ENCODE measurements around the gene FAM184B. TPM values are rescaled to one million over a fixed set of nuclear protein-coding genes. Genes with fewer than 3 reads are reported as not detected.
A peak's percentile ranks its signal among the peaks of the same experiment; 100 is the strongest.

Gene FAM184B
- total RNA-seq: not detected

- H3K27ac Mint-ChIP-seq: no peak within 1 kb of the TSS
- no peaks in the 10 kb centered on the region for H3K9me3 Mint-ChIP-seq
- peaks cover 4% of the 10 kb centered on the region for H3K36me3 Mint-ChIP-seq (ENCODE audit: low read depth)
- no peak for DNase-seq
- peak within 1 kb of the TSS; percentile 1 for H3K4me3 Mint-ChIP-seq
- POLR2A ChIA-PET: no interaction called here
- peaks cover 9% of the 10 kb centered on the region for H3K4me1 Mint-ChIP-seq
- CTCF ChIA-PET: interaction anchor here (0.6 kb wide), 1 partner anchor 191 kb away, joined by 3 read pairs; no protein-coding TSS in a partner anchor
- H3K27me3 Mint-ChIP-seq: peaks cover 54% of the 10 kb centered on the region
These were observed at the start of gene FAM184B for GRCh38 chr4:17781300-17782287. Gene FAM184B, minus strand, starts transcription at chr4:17781621. Its CDS starts 322 bp downstream, at chr4:17781299.

- Mint-ChIP-seq H3K4me3 (no peak overlapping the region), H3K4me1 (peaks cover 34% of the 10 kb centered on the region), H3K36me3 (ENCODE audit: low read depth) (peaks cover 66% of the 10 kb centered on the region), H3K27me3 (no peaks in the 10 kb centered on the region), H3K9me3 (no peaks in the 10 kb centered on the region), H3K27ac (peak overlapping the region; percentile 46)
- CTCF ChIA-PET: interaction anchor here (0.6 kb wide), 1 partner anchor 37 kb away, joined by 4 read pairs; no protein-coding TSS in a partner anchor
- DNase-seq: no peak
- POLR2A ChIA-PET: no interaction called here
These were observed 42.6 kb upstream of the FAM184B start for GRCh38 chr4:17823871-17824669.

DNA sequence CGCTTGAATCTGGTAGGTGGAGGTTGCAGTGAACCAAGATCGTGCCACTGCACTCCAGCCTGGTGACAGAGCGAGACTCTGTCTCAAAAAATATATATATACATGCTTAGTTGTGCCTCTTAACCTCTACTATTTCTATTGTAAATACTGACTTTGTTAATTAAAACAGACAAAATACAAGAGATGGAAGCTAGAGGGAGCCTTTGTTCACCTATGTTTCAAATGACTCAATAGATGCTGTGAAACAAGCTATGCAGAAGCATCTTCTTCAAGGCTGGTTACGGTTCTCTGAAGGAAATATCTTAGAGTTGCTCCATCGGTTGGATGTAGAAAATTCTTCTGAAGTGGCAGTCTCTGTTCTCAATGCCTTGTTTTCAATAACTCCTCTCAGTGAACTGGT is 35.6 kb upstream of the FAM184B start:
- Mint-ChIP-seq H3K4me1 (peaks cover 47% of the 10 kb centered on the region), H3K4me3 (peak overlapping the region; percentile 33), H3K27me3 (no peaks in the 10 kb centered on the region), H3K9me3 (no peaks in the 10 kb centered on the region), H3K36me3 (ENCODE audit: low read depth) (peaks cover 68% of the 10 kb centered on the region), H3K27ac (peak overlapping the region; percentile 73)
- peak; percentile 21 for DNase-seq
- ChIA-PET POLR2A (interaction anchor here (1.0 kb wide), 1 partner anchor 23 kb away, joined by 3 read pairs; no protein-coding TSS in a partner anchor), CTCF (interaction anchor here (1.0 to 1.6 kb wide), 4 partner anchors 10 to 209 kb away, joined by 3 to 6 read pairs (median 3); no protein-coding TSS in a partner anchor)

DNA sequence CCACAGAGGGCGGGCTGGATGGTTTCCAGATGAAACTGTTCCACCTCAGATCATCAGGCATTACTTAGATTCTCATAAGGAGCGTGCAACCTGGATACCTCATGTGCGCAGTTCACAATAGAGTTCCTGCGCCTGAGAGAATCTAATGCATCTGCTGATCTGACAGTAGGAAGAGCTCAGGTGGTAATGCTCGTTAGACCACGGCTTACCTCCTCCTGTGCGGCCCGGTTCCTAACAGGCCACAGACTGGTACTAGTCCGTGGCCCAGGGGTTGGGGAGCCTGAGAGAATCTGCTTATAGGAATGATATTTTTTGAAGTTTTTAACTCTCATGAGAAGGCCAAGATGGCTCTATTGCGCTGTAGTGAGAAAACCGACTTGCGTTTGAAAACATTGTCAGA is 34.7 kb upstream of the FAM184B start:
- peaks cover 46% of the 10 kb centered on the region for H3K4me1 Mint-ChIP-seq
- H3K9me3 Mint-ChIP-seq: no peaks in the 10 kb centered on the region
- peaks cover 69% of the 10 kb centered on the region for H3K36me3 Mint-ChIP-seq (ENCODE audit: low read depth)
- CTCF ChIA-PET: interaction anchor here (1.6 kb wide), 1 partner anchor 20 kb away, joined by 3 read pairs; no protein-coding TSS in a partner anchor
- no peak overlapping the region for H3K4me3 Mint-ChIP-seq
- DNase-seq: no peak
- H3K27me3 Mint-ChIP-seq: no peaks in the 10 kb centered on the region
- POLR2A ChIA-PET: no interaction called here
- no peak overlapping the region for H3K27ac Mint-ChIP-seq

DNA sequence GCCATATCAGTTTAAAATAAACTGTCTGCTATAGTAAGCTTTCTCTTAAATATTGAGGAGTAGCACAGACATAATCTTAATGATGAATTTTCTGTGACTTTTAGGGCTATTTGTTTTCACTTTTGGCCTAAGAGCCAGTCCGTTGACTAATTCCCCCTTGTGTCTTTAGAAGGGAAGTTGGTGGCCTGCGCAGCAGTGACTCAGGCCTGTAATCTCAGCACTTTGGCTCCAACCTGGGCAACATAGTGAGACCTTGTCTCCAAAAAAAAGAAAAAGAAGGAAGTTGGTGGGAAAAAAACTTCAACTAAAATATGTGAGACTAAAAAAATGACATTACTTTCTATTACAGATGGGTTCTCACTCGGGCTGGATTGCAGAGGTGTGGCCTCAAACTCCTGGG is 32.7 kb upstream of the FAM184B start:
- Mint-ChIP-seq H3K4me1 (peaks cover 42% of the 10 kb centered on the region), H3K9me3 (no peaks in the 10 kb centered on the region), H3K4me3 (no peak overlapping the region), H3K27me3 (no peaks in the 10 kb centered on the region), H3K36me3 (ENCODE audit: low read depth) (peaks cover 67% of the 10 kb centered on the region), H3K27ac (peak overlapping the region; percentile 66)
- ChIA-PET POLR2A (no interaction called here), CTCF (interaction anchor here (0.6 kb wide), 1 partner anchor 211 kb away, joined by 3 read pairs; no protein-coding TSS in a partner anchor)
- DNase-seq: no peak

DNA sequence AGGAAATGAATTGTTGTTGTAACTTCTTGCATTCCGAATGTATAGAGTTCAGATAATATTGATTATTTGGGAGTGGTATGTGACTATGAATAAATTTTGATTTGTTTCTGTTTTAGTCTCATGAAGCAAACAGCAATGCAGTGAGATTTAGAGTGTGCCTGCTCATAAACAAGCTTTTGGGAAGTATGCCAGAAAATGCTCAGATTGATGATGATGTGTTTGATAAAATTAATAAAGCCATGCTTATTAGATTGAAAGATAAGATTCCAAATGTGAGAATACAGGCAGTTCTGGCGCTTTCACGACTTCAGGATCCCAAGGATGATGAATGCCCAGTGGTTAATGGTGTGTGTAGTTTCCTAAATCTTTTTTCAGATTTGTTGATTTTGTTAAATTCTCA is 31.4 kb upstream of the FAM184B start:
- Mint-ChIP-seq H3K9me3 (no peaks in the 10 kb centered on the region), H3K4me3 (peak overlapping the region; percentile 92), H3K27me3 (no peaks in the 10 kb centered on the region), H3K36me3 (ENCODE audit: low read depth) (peaks cover 68% of the 10 kb centered on the region), H3K4me1 (peaks cover 46% of the 10 kb centered on the region), H3K27ac (peak overlapping the region; percentile 98)
- ChIA-PET POLR2A (no interaction called here), CTCF (no interaction called here)
- DNase-seq: no peak

- Mint-ChIP-seq H3K4me1 (peaks cover 46% of the 10 kb centered on the region), H3K4me3 (peak overlapping the region; percentile 92), H3K36me3 (ENCODE audit: low read depth) (peaks cover 68% of the 10 kb centered on the region), H3K9me3 (no peaks in the 10 kb centered on the region), H3K27ac (peak overlapping the region; percentile 98), H3K27me3 (no peaks in the 10 kb centered on the region)
- no peak for DNase-seq
- CTCF ChIA-PET: interaction anchor here (0.6 kb wide), 1 partner anchor 644 kb away, joined by 3 read pairs; no protein-coding TSS in a partner anchor
- POLR2A ChIA-PET: no interaction called here
These were observed 30.7 kb upstream of the FAM184B start for GRCh38 chr4:17812125-17812524.

- H3K4me1 Mint-ChIP-seq: peaks cover 45% of the 10 kb centered on the region
- no peaks in the 10 kb centered on the region for H3K9me3 Mint-ChIP-seq
- peak overlapping the region; percentile 98 for H3K27ac Mint-ChIP-seq
- H3K36me3 Mint-ChIP-seq (ENCODE audit: low read depth): peaks cover 63% of the 10 kb centered on the region
- ChIA-PET CTCF (interaction anchor here (0.7 to 1.6 kb wide), 3 partner anchors 13 to 262 kb away, joined by 3 to 6 read pairs (median 5); no protein-coding TSS in a partner anchor), POLR2A (interaction anchor here (1.0 to 2.2 kb wide), 2 partner anchors 198 to 234 kb away, joined by 4 to 9 read pairs; partner anchors contain the start of genes LAP3 and MED28)
- no peaks in the 10 kb centered on the region for H3K27me3 Mint-ChIP-seq
- peak overlapping the region; percentile 92 for H3K4me3 Mint-ChIP-seq
- DNase-seq: peak; percentile 48
These were observed 29.7 kb upstream of the FAM184B start for GRCh38 chr4:17811078-17811603.

DNA sequence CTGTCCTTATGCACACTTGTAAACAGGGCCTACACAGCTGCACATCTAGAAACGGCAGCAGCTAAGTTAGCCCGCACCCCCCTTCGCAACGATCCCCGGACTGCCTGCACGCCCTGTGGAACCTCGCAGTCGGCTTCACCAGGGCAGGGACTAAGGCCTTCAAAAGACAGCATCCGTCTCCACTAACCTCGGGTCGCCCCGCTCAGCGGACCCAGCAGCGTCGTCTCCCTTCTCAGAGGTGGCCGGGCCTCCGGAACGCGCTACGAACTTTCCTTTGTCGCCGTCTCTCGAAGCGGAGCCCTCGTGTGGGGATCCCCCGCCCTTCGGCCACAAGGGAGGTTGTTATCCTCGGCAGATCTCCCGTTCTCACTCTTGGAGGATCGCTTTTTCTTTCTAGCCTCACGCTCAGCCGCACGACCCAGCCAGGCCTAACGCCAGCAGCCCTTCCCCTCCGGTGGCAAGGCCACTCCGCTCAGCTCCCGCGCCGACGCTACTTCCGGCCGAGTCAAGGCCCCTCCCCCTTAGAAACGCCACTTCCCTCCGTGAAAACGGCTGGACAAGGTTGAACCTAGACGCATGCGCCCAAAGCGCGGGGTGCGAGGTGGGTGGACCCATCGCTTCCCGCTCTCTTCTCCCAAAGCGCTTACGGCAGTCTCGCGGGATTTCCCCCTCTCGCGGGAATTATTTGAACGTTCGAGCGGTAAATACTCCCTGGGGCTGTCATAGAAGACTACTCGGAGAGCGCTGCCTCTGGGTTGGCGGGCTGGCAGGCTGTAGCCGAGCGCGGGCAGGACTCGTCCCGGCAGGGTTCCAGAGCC is 29.0 kb upstream of the FAM184B start, which contains the start of the genes DCAF16 and NCAPG:
DCAF16 (minus strand) TSS at position 498 of the 818 bp plus-strand sequence. CDS start 6,616 bp downstream, outside the sequence.
NCAPG (plus strand) TSS at position 720 of the 818 bp plus-strand sequence. CDS start 99 bp downstream, outside the sequence.
- ChIA-PET CTCF (interaction anchor here (0.6 to 1.6 kb wide), 7 partner anchors 11 to 272 kb away, joined by 3 to 6 read pairs (median 4); partner anchors contain the start of gene LAP3), POLR2A (interaction anchor here (0.6 to 2.2 kb wide), 4 partner anchors 29 to 234 kb away, joined by 3 to 9 read pairs (median 4); partner anchors contain the start of genes LAP3 and MED28)
- H3K4me1 Mint-ChIP-seq: peaks cover 49% of the 10 kb centered on the region
- H3K27me3 Mint-ChIP-seq: no peaks in the 10 kb centered on the region
- H3K4me3 Mint-ChIP-seq: peak within 1 kb of the TSS; percentile 92
- H3K9me3 Mint-ChIP-seq: no peaks in the 10 kb centered on the region
- peaks cover 58% of the 10 kb centered on the region for H3K36me3 Mint-ChIP-seq (ENCODE audit: low read depth)
- peak; percentile 99 for DNase-seq
- peak within 1 kb of the TSS; percentile 98 for H3K27ac Mint-ChIP-seq

- ChIA-PET CTCF (interaction anchor here (1.0 to 1.5 kb wide), 3 partner anchors 12 to 233 kb away, joined by 3 to 4 read pairs (median 3); partner anchors contain the start of gene LAP3), POLR2A (interaction anchor here (2.2 kb wide), 1 partner anchor 233 kb away, joined by 9 read pairs; the partner anchor contains the start of gene LAP3)
- no peak for DNase-seq
- H3K27ac Mint-ChIP-seq: peak overlapping the region; percentile 98
- no peaks in the 10 kb centered on the region for H3K9me3 Mint-ChIP-seq
- peaks cover 56% of the 10 kb centered on the region for H3K36me3 Mint-ChIP-seq (ENCODE audit: low read depth)
- no peaks in the 10 kb centered on the region for H3K27me3 Mint-ChIP-seq
- H3K4me1 Mint-ChIP-seq: peaks cover 49% of the 10 kb centered on the region
- peak overlapping the region; percentile 92 for H3K4me3 Mint-ChIP-seq
These were observed 28.2 kb upstream of the FAM184B start for GRCh38 chr4:17809667-17810066.

DNA sequence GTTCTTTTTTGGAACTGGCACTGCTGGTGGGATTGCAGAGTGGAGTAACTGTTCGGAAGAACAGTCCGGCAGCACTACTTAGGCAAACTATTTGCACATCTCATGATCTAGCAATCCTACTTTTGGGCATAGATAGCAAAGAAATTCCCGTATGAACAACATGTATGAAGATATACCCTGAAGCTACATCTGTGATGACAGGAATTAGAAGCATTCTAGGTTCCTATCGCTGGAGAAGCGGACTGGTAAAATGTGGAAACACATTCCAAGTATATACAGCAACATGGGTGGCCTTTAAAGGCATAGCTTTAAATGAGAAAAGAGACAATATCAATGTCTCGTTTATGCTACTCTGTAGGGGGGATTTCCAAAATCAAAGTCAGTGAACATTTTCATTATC is 26.0 kb upstream of the FAM184B start:
- Mint-ChIP-seq H3K9me3 (no peaks in the 10 kb centered on the region), H3K36me3 (ENCODE audit: low read depth) (peaks cover 61% of the 10 kb centered on the region), H3K4me1 (peaks cover 40% of the 10 kb centered on the region), H3K4me3 (peak overlapping the region; percentile 92), H3K27me3 (no peaks in the 10 kb centered on the region), H3K27ac (no peak overlapping the region)
- CTCF ChIA-PET: interaction anchor here (0.6 to 2.3 kb wide), 3 partner anchors 9 to 1030 kb away, joined by 3 to 7 read pairs (median 4); no protein-coding TSS in a partner anchor
- POLR2A ChIA-PET: interaction anchor here (0.6 kb wide), 1 partner anchor 181 kb away, joined by 18 read pairs; no protein-coding TSS in a partner anchor
- no peak for DNase-seq
